ENCODE data around the gene SRSF8.
A peak's percentile ranks its signal among the peaks of the same experiment; 100 is the strongest.
"Not testable (repeated sequence)": the region's sequence is repeated elsewhere in the genome, so short reads cannot be mapped to it uniquely, and the experiment has no call there.

SRSF8 gene, protein sequence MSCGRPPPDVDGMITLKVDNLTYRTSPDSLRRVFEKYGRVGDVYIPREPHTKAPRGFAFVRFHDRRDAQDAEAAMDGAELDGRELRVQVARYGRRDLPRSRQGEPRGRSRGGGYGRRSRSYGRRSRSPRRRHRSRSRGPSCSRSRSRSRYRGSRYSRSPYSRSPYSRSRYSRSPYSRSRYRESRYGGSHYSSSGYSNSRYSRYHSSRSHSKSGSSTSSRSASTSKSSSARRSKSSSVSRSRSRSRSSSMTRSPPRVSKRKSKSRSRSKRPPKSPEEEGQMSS

DNA sequence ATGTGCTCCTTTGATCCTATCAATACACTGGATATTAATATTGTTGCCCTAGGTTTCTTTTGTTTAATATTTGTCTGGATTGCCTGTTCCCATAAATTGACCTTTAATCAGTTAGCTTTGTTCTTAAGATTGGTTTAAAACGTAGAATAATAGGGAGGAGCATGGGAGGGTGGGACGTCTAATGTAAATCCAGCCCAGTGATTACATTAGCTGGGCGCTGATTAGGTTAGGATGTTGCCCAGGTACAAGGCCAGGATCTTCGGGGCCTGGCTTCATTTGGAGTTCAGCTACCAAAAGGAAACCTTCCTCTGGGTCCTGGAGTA is at the start of gene SRSF8:
TSS of gene SRSF8 (plus strand) at position 204 of the 323 bp plus-strand sequence. CDS start 308 bp downstream, outside the sequence.
- DNase-seq: no peak

DNA sequence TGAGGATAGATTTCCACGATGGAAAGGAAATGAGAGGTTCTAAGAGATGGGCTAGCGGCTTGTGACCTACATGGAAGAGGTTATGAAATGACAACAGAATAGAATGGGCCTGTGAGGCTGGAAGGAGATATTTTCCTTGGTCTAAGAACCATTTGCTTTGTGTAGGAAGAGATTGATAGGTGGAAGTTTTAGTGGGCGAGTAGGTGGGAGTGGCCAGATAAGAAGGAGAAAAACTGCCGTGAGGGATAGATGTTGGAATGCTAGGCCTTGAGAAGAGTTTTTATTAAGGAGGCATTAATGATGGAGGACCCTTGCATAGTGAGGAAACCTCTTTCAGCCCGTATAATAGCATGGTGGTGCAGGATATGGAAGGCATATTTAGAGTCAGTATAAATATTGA is 45.3 kb upstream of the SRSF8 start:
- DNase-seq: not testable (repeated sequence)

GRCh38 chr11:95024958-95025357 is 41.8 kb upstream of the SRSF8 start, which contains the start of gene KDM4E:
Gene KDM4E, plus strand, starts transcription at chr11:95025258. Its CDS starts 300 bp downstream, at chr11:95025558.
- no peak for DNase-seq

DNA sequence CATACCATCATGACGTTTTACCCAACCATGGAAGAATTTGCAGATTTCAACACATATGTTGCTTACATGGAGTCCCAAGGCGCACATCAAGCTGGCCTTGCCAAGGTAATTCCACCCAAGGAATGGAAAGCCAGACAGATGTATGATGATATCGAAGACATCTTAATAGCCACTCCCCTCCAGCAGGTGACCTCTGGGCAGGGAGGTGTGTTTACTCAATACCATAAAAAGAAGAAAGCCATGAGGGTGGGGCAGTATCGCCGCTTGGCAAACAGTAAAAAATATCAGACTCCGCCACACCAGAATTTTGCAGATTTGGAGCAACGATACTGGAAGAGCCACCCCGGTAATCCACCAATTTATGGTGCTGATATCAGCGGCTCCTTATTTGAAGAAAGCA is 41.1 kb upstream of the SRSF8 start:
- not testable (repeated sequence) for DNase-seq

DNA sequence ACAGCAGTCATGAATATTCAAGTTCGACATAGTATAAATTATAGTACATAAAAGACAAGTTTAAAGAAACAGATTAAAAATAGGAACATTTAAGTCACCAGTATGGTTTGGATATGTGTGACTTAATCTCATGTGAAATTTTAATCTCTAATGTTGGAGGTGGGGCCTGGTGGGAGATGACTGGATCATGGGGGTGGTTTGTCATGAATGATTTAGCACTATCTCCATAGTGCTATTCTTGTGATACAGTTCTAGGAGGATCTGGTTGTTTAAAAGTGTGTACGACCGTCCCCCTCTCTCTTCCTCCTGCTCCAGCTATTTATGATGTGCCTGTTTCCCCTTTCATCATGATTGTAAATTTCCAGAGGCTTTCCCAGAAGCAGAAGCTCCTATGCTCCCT is 38.4 kb upstream of the SRSF8 start:
- DNase-seq: no peak

- DNase-seq: no peak
These were observed 33.7 kb upstream of the SRSF8 start for GRCh38 chr11:95033051-95033450.

DNA sequence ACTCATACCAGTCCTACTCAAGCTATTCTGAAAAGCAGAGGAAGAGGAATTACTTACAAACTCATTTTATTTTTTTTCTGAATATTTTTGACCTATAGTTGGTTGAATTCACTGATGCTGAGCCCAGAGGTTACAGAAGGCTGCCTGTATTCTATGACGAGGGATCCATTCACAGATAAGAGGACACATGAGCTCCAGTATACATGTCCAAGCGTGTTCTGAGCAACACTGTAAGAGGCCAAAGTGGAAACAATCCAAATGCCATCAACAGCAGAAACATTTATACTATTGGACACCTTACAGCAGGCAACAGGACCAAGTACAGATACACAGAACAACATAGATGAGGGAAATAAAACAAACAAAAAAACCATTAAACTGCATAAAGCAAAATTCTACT is 31.4 kb upstream of the SRSF8 start:
- no peak for DNase-seq

GRCh38 chr11:95037356-95038035 is 29.2 kb upstream of the SRSF8 start:
- DNase-seq: not testable (repeated sequence)

GRCh38 chr11:95042239-95042638 is 24.5 kb upstream of the SRSF8 start:
- no peak for DNase-seq

GRCh38 chr11:95042906-95043305 is 23.8 kb upstream of the SRSF8 start:
- no peak for DNase-seq

GRCh38 chr11:95044010-95044409 is 22.7 kb upstream of the SRSF8 start:
- no peak for DNase-seq

DNA sequence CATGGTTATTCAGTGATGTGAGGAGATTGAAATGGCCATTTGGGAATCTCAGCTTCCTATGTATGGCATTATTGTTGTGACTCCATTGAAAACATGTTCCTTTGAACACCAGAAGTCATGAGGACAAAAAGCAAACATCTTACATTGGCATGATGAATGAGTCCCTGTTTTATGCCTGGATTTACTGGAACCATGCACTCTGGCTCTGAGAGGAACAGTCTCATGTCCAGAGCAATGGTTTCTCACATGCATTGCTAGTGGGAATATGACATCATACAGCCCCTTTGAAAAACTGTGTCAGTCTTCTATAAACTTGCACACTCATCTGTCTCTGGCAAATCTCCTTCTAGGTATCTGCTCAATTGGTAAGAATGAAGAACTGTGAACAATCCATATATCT is 20.9 kb upstream of the SRSF8 start:
- DNase-seq: no peak

DNA sequence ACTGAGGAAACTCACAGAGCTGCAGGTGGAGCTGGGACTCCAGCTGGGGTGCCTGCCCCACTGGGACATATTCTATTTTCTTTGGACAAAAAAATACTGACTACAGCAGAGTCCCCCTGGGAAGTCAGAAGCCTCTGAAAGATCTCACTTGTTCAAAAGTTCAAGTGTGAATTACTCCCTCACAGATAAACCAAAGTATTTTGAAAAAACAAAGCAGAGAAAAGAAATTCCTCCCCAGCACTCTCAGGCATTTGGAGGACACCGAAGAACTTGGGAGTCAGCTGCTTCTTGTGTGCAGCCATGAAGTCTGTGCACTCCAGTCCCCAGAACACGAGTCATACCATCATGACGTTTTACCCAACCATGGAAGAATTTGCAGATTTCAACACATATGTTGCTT is 17.6 kb upstream of the SRSF8 start, which contains the start of gene KDM4F:
TSS of gene KDM4F (plus strand) at position 301 of the 400 bp plus-strand sequence.
- DNase-seq: not testable (repeated sequence)

- DNase-seq: no peak
These were observed 16.0 kb upstream of the SRSF8 start for GRCh38 chr11:95050595-95051202.

DNA sequence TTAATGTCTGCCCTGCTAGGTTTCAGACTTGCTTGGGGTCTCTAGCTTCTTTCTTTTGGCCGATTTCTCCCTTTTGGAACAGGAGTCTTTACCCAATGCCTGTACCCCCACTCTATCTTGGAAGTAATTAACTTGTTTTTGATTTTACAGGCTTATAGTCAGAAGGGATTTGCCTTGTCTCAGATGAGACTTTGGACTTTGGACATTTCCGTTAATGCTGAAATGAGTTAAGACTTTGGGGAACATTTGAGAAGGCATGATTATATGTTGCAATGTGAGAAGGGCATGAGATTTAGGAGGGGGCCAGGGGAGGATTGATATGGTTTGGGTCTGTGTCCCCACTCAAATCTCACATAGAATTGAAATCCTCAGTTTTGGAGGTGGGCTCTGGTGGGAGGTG is 12.4 kb upstream of the SRSF8 start:
- DNase-seq: no peak

- DNase-seq: no peak
These were observed 11.3 kb upstream of the SRSF8 start for GRCh38 chr11:95055283-95055897.

- DNase-seq: no peak
These were observed 8.8 kb upstream of the SRSF8 start for GRCh38 chr11:95057959-95058358.

- no peak for DNase-seq
These were observed 8.1 kb upstream of the SRSF8 start for GRCh38 chr11:95058621-95059020.

- no peak for DNase-seq
These were observed 7.7 kb upstream of the SRSF8 start for GRCh38 chr11:95059046-95059445.

DNA sequence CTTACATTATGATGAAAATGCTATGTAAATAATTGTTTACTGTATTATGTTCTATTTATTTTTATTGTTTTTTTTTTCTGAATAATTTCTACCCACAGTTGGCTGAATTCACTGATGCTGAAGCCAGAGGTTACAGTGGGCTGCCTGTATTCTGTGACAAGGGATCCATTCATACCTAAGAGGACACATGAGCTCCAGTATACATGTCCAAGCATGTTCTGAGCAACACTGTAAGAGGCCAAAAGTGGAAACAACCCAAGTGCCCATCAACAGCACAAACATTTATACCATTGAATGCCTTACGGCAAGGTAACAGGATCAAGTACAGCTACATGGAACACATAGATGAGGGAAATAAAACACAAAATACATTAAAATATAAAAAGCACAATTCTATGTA is 1.4 kb upstream of the SRSF8 start:
- no peak for DNase-seq

DNA sequence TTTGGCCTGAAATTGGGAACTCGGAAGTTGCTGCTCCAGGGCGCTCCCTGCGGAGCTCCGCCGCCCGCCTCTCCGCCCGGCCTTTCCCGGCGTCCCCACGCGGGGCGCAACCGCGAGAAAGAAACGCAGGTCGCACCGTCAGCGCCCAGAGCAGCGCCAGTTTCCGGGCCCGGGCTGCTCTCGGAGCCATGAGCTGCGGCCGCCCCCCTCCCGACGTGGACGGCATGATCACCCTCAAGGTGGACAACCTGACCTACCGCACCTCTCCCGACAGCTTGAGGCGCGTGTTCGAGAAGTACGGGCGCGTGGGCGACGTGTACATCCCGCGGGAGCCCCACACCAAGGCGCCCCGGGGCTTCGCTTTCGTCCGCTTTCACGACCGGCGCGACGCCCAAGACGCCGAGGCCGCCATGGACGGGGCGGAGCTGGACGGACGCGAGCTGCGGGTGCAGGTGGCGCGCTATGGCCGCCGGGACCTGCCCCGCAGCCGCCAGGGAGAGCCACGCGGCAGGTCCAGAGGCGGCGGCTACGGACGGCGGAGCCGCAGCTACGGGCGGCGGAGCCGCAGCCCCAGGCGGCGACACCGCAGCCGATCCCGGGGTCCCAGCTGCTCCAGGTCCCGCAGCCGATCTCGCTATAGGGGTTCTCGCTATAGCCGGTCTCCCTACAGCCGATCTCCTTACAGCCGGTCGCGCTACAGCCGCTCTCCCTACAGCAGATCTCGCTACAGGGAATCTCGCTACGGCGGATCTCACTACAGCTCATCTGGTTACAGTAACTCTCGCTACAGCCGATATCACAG is 521 bp downstream of the SRSF8 start:
- DNase-seq: peak; percentile 43

DNA sequence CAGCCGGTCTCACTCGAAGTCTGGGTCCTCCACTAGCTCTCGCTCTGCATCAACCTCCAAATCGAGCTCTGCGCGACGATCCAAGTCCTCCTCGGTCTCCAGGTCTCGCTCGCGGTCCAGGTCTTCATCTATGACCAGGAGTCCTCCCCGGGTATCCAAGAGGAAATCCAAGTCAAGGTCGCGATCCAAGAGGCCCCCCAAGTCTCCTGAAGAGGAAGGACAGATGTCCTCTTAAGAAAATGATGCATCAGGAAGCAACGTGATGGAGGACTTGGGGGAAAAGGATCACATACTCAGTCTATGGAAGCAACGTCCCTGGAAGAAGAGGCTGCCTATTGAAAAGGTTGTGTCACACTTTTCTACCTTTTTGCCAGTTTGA is 1.1 kb downstream of the SRSF8 start:
- no peak for DNase-seq

DNA sequence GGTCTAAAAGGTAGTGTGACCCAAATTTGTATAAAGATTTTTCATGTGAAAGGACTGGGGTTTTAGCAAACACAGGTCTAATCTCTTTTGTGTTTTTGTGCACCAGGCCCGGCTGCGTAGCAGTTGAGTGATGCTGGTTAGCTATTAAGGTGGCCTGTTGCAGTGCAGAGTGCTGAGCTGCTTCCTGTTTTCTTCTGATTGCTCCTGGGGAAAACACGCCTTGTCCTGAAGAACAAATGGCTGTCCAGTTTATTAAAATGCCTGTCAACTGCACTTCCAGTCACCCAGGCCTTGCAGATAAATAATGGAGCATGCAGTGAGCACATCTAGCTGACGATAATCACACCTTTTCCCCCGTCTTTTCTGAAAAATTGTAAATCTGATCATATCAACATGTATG is 1.8 kb downstream of the SRSF8 start:
- DNase-seq: no peak
